Measurements from ENCODE around the gene SLC10A1. TPM values are rescaled to one million over a fixed set of nuclear protein-coding genes. Genes with fewer than 3 reads are reported as not detected.

Gene SLC10A1
- total RNA-seq, 1 donor from 2014 or later = not detected

DNA sequence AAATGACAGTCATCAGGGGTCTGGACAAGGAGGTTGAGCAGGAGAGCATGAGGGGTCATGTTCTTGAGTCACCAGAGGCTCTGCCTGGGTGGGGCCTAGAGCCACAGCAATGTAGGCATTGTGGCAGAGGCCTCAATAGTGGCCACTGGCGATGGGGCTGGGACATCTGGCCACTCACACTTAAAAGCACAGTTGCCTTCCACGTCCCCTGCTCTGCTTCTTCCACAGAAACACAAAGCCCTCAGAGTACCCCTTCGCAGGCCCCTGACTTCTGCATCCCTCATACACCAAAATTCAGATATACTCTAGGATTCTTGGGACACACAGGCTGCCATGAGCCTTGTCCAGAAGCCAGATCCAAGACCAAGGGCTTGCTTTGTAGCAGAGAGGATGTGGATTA, 2.2 kb downstream of the SLC10A1 start:
- TF ChIP-seq, protein P1, sequence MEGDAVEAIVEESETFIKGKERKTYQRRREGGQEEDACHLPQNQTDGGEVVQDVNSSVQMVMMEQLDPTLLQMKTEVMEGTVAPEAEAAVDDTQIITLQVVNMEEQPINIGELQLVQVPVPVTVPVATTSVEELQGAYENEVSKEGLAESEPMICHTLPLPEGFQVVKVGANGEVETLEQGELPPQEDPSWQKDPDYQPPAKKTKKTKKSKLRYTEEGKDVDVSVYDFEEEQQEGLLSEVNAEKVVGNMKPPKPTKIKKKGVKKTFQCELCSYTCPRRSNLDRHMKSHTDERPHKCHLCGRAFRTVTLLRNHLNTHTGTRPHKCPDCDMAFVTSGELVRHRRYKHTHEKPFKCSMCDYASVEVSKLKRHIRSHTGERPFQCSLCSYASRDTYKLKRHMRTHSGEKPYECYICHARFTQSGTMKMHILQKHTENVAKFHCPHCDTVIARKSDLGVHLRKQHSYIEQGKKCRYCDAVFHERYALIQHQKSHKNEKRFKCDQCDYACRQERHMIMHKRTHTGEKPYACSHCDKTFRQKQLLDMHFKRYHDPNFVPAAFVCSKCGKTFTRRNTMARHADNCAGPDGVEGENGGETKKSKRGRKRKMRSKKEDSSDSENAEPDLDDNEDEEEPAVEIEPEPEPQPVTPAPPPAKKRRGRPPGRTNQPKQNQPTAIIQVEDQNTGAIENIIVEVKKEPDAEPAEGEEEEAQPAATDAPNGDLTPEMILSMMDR (IDR thresholded peaks at IDR 0.05; ENCODE audit: insufficient read depth, low read length, severe bottlenecking) = no peak
- FAIRE-seq (no peak), DNase-seq (ENCODE audit: low read depth) (no peak)
- no peaks in the 10 kb centered on the region for H3K27me3 ChIP-seq (ENCODE audit: control insufficient read depth, insufficient read depth, low read length)
- H3K36me3 ChIP-seq (ENCODE audit: control insufficient read depth, insufficient read depth, low read length) = no peaks in the 10 kb centered on the region
- no peak overlapping the region for H3K4me3 ChIP-seq (ENCODE audit: low read depth, low read length)

DNA sequence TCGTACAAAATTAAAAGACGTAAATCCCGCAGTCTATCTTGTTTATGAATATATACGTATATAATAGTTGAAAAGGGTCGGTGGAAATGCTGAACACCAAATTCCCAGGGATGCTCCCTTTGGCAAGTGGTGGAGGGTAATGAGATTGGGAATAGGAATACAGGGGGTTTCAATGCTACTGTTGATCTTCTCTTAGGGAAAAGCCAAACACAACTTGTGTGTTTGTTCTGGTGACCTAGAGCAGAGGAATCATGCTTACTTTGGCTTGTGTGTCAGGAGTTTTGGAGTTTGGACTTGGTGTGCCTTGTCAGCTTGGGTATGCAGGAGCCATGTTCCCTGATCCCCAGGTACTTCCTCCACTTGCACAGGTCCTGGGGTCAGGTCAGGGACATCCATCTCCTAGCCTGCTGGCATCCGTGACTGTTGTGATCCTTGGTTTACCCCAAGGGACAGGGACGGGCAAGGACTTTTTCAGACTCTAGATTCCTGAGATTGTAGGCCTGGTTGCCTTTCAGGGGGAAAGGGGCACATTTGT, 4.1 kb downstream of the SLC10A1 start:
- FAIRE-seq (peak; percentile 18), DNase-seq (ENCODE audit: low read depth) (no peak)
- Histone ChIP-seq H3K27me3 (ENCODE audit: control insufficient read depth, insufficient read depth, low read length) (no peaks in the 10 kb centered on the region), H3K36me3 (ENCODE audit: control insufficient read depth, insufficient read depth, low read length) (no peaks in the 10 kb centered on the region), H3K4me3 (ENCODE audit: low read depth, low read length) (no peak overlapping the region)
- TF ChIP-seq, protein P1 (IDR thresholded peaks at IDR 0.05; ENCODE audit: insufficient read depth, low read length, severe bottlenecking) = no peak

DNA sequence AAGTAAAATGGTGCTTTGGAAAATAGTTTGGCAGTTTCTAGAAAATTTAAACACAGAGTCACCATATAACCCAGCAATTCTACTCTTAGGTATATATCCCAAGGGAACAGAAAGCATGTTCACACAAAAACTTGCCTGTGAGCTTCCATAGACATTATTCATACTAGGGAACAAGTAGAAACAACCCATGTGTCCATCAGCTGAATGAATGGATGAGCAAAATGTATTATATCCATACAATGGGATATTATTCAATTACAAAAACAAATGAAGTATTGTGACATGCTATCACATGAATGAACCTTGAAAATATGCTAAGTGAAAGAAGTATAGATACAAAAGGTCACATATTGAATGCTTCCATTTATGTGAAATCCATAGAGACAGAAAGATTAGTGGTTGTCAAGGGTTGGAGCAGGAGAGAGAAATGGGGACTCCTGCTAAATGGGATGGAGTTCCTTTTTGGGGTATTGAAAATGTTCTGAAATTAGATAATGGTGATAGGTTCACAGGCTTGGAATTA, 7.9 kb downstream of the SLC10A1 start:
- peak; percentile 94 for DNase-seq (ENCODE audit: low read depth)
- TF ChIP-seq, protein P1 (IDR thresholded peaks at IDR 0.05; ENCODE audit: insufficient read depth, low read length, severe bottlenecking) = no peak
- Histone ChIP-seq H3K4me3 (ENCODE audit: low read depth, low read length) (no peak overlapping the region), H3K36me3 (ENCODE audit: control insufficient read depth, insufficient read depth, low read length) (no peaks in the 10 kb centered on the region), H3K27me3 (ENCODE audit: control insufficient read depth, insufficient read depth, low read length) (no peaks in the 10 kb centered on the region)
- no peak for FAIRE-seq

DNA sequence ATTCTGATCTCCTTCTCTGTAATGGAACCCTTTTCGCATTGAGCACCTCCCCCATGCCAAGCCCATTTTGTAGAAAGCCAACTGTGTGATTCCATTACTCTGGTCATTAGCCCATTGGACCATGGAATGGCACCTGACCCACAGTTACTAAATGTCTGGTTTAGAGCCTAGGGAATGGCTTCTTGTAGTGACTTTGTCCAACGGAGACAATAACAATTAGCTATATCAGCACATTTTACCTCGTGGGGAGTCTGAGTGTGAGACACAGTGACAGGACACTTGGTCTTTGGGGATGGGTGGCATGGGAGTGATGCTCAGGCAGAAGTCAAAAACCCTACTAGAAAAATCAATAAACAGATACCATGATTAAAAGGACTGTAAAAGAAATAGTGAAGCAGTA, 10.4 kb downstream of the SLC10A1 start:
- FAIRE-seq (no peak), DNase-seq (ENCODE audit: low read depth) (no peak)
- no peak overlapping the region for H3K4me3 ChIP-seq (ENCODE audit: low read depth, low read length)
- H3K27me3 ChIP-seq (ENCODE audit: control insufficient read depth, insufficient read depth, low read length) = no peaks in the 10 kb centered on the region
- TF ChIP-seq, protein P1 (IDR thresholded peaks at IDR 0.05; ENCODE audit: insufficient read depth, low read length, severe bottlenecking) = no peak
- H3K36me3 ChIP-seq (ENCODE audit: control insufficient read depth, insufficient read depth, low read length) = no peaks in the 10 kb centered on the region

DNA sequence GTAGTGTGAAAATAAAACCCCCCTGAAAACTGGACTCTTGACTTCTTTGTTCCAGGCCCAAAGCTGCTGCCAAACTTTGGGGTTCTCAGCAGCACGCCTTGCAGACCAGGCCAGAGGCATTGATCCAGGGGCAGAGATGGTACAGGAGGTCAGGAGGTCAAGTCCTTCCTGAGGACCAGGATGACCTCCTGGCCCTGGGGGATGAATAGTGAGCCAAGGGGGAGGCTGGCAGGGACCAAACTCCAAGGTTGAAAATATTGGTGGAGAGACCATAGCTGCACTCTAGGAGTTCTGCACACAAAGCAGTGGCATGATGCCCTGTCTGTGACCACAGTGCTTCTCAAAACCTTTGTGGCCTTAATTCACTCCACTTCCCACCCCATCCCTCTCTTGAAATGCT, 12.1 kb downstream of the SLC10A1 start:
- FAIRE-seq = no peak
- no peaks in the 10 kb centered on the region for H3K27me3 ChIP-seq (ENCODE audit: control insufficient read depth, insufficient read depth, low read length)
- no peak overlapping the region for H3K4me3 ChIP-seq (ENCODE audit: low read depth, low read length)
- TF ChIP-seq, protein P1 (IDR thresholded peaks at IDR 0.05; ENCODE audit: insufficient read depth, low read length, severe bottlenecking) = no peak
- H3K36me3 ChIP-seq (ENCODE audit: control insufficient read depth, insufficient read depth, low read length) = no peaks in the 10 kb centered on the region
- DNase-seq (ENCODE audit: low read depth) = no peak

DNA sequence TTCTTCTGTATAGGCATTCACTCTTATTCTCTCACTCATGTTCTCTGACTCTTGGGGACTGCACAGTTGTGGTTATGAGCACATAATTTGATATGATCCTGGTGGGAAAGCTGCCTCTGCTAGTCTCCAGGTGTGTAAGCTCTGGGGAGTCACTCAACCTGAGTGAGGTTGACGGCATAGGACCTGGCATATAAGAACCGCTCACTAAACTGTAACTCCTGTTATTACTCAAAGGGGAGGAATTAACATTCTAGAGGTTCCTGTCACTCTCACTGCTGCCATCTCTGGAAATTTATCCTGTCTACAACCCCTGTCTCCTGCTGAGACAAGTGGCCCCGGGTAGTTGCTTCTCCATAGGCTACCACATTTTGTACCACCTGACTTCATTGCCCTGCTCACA, 16.1 kb downstream of the SLC10A1 start:
- Histone ChIP-seq H3K4me3 (ENCODE audit: low read depth, low read length) (no peak overlapping the region), H3K27me3 (ENCODE audit: control insufficient read depth, insufficient read depth, low read length) (no peaks in the 10 kb centered on the region), H3K36me3 (ENCODE audit: control insufficient read depth, insufficient read depth, low read length) (peaks cover 4% of the 10 kb centered on the region)
- TF ChIP-seq, protein P1 (IDR thresholded peaks at IDR 0.05; ENCODE audit: insufficient read depth, low read length, severe bottlenecking) = no peak
- DNase-seq (ENCODE audit: low read depth) = no peak
- FAIRE-seq = no peak
